ENCODE measurements around the gene KIRREL3. TPM values are rescaled to one million over a fixed set of nuclear protein-coding genes. Genes with fewer than 3 reads are reported as not detected.

Gene KIRREL3
- total RNA-seq, 1 donor from 2014 or later, result not detected

GRCh38 chr11:126638648-126639047 lies 361.9 kb downstream of the KIRREL3 start:
- no peak for ATAC-seq
- Histone ChIP-seq H3K9me3 (no peaks in the 10 kb centered on the region), H3K36me3 (no peaks in the 10 kb centered on the region), H3K27me3 (no peaks in the 10 kb centered on the region), H3K27ac (no peak overlapping the region), H3K4me1 (no peaks in the 10 kb centered on the region), H3K4me3 (no peak overlapping the region)
- TF ChIP-seq CTCF (IDR thresholded peaks at IDR 0.05), result no peak
- no peak for DNase-seq
- intact Hi-C loops (cut with DNase I), result no loop called here

DNA sequence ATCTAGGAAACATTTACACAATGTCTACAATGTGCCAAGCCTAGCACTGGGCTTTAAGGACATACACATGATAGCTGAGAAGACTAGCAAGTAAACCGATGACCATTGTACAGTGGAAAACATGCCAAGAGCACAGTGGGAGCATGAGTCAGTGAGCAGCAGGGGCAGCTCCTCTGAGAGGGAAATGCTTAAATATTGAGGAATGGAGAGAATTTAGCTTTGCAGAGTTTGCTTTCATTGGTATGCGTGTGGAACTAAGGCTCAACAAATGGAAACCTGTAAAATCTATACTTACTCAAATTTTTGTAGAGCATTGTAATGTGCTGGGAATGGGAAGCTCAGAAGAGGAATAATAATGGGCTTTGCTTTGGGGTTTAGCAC lies 362.8 kb downstream of the KIRREL3 start:
- Histone ChIP-seq H3K9me3 (no peaks in the 10 kb centered on the region), H3K27me3 (no peaks in the 10 kb centered on the region), H3K4me3 (no peak overlapping the region), H3K36me3 (no peaks in the 10 kb centered on the region), H3K4me1 (no peaks in the 10 kb centered on the region), H3K27ac (no peak overlapping the region)
- TF ChIP-seq CTCF (IDR thresholded peaks at IDR 0.05), result no peak
- DNase-seq (no peak), ATAC-seq (no peak)
- intact Hi-C loops (cut with DNase I), result no loop called here

GRCh38 chr11:126636911-126637794 lies 363.4 kb downstream of the KIRREL3 start:
- intact Hi-C loops (cut with DNase I), result no loop called here
- Histone ChIP-seq H3K4me3 (no peak overlapping the region), H3K4me1 (no peaks in the 10 kb centered on the region), H3K9me3 (no peaks in the 10 kb centered on the region), H3K27me3 (no peaks in the 10 kb centered on the region), H3K27ac (no peak overlapping the region), H3K36me3 (no peaks in the 10 kb centered on the region)
- no peak for DNase-seq
- no peak for ATAC-seq
- no peak for TF ChIP-seq CTCF (IDR thresholded peaks at IDR 0.05)

DNA sequence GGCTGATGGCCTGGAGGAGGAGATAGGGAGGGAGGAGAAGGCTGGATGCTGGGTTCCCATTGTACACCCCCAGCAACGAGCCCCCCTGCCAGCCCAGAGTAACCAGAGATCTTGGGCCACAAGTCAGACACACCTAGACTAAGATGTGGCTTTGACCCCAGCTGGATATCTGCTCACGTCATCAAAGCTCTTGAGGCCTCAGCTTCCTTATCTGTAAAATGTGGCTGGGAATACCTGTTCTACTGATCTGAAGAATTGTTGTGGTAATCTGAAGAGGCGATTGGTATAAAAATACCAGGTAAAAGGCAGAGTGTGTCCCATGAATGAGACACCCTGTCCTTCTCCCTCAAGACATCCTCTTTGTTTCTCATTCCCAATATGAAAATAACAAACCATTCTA lies 365.1 kb downstream of the KIRREL3 start:
- Histone ChIP-seq H3K9me3 (no peaks in the 10 kb centered on the region), H3K4me1 (no peaks in the 10 kb centered on the region), H3K36me3 (no peaks in the 10 kb centered on the region), H3K27ac (no peak overlapping the region), H3K27me3 (no peaks in the 10 kb centered on the region), H3K4me3 (no peak overlapping the region)
- ATAC-seq, result no peak
- intact Hi-C loops (cut with DNase I), result no loop called here
- no peak for DNase-seq
- no peak for TF ChIP-seq CTCF (IDR thresholded peaks at IDR 0.05)

GRCh38 chr11:126634963-126635362 lies 365.6 kb downstream of the KIRREL3 start:
- intact Hi-C loops (cut with DNase I), result no loop called here
- no peaks in the 10 kb centered on the region for H3K9me3 ChIP-seq
- no peak for TF ChIP-seq CTCF (IDR thresholded peaks at IDR 0.05)
- no peak for ATAC-seq
- no peaks in the 10 kb centered on the region for H3K4me1 ChIP-seq
- no peak for DNase-seq
- no peaks in the 10 kb centered on the region for H3K36me3 ChIP-seq
- no peak overlapping the region for H3K4me3 ChIP-seq
- H3K27me3 ChIP-seq, result no peaks in the 10 kb centered on the region
- no peak overlapping the region for H3K27ac ChIP-seq
